Gastroesophageal sphincter (tissue), 3 donors: ENCODE results near the gene VWA8.

ENCODE experiments used
- CTCF ChIP-seq, 4 experiments: fragments of 200-600 bp in 2 of 4; fragments of 450-650 bp in 2 of 4; sonication (generic) in 1 of 4; IDR thresholded peaks; one replicate each; pipeline ENCODE4 v1.5.1; 2017 to 2019; ENCODE audit warnings: antibody characterized with exemption in 4 of 4, mild to moderate bottlenecking in 2 of 4, moderate library complexity in 2 of 4
- POLR2AphosphoS5 ChIP-seq: sonication (generic); formaldehyde crosslinking; IDR thresholded peaks from one replicate; pipeline ENCODE4 v1.6.1; 2017; ENCODE audit warnings: antibody characterized with exemption

GRCh38 chr13:41746259-41746658 lies 214.7 kb downstream of the VWA8 start:
- TF ChIP-seq CTCF (IDR thresholded peaks at IDR 0.05), result no peak
- no peak for TF ChIP-seq POLR2AphosphoS5
